ENCODE data around the gene TTLL5. TPM values are rescaled to one million over a fixed set of nuclear protein-coding genes. Genes with fewer than 3 reads are reported as not detected.
A peak's percentile ranks its signal among the peaks of the same experiment; 100 is the strongest.

TTLL5 gene
- total RNA-seq, 1 experiment from 2014 or later: 35.7 TPM

- Mint-ChIP-seq H3K27ac (peak overlapping the region in 2 of 3 experiments; percentile 46 to 65; a peak in 2 of 7 replicates), H3K36me3 (ENCODE audit: insufficient read depth in 1 of 3, low read depth in 3 of 3) (peaks cover 0 to 5% (median 0%) of the 10 kb centered on the region in 3 experiments; a peak in 2 of 7 replicates), H3K4me1 (peaks cover 5 to 6% of the 10 kb centered on the region in 2 experiments), H3K27me3 (ENCODE audit: low read depth) (no peaks in the 10 kb centered on the region), H3K4me3 (no peak overlapping the region), H3K9me3 (no peaks in the 10 kb centered on the region)
- Histone ChIP-seq H3K79me2 (ENCODE audit: insufficient read depth, low read length) (no peaks in the 10 kb centered on the region), H3K4me2 (ENCODE audit: insufficient read depth, insufficient read length, low read length) (no peak overlapping the region), H3K27ac (ENCODE audit: insufficient read length, low read depth, low read length) (no peak overlapping the region), H2BK20ac (ENCODE audit: low read depth, low read length, poor library complexity, severe bottlenecking) (no peak overlapping the region), H3K18ac (ENCODE audit: insufficient read length, low read depth, low read length) (no peak overlapping the region), H2BK12ac (ENCODE audit: insufficient read length, low read depth, low read length) (no peak overlapping the region), H3K4me1 (ENCODE audit: insufficient read depth, low read length) (peaks cover 5% of the 10 kb centered on the region; the same call in 1 of the 2 replicates), H2BK15ac (ENCODE audit: low read depth, low read length) (no peak overlapping the region), H3K23me2 (ENCODE audit: insufficient read length, low read depth, low read length, poor library complexity, severe bottlenecking) (no peaks in the 10 kb centered on the region), H2AFZ (ENCODE audit: low read length) (no peak overlapping the region), H2AK5ac (ENCODE audit: insufficient read length, low read length) (no peak overlapping the region), H3K56ac (ENCODE audit: insufficient read length, low read depth, low read length) (no peak overlapping the region), H4K5ac (ENCODE audit: insufficient read length, low read depth, low read length) (no peak overlapping the region), H3K27me3 (ENCODE audit: insufficient read depth, low read length) (no peaks in the 10 kb centered on the region), H3K14ac (ENCODE audit: insufficient read depth, low read length) (no peak overlapping the region), H4K8ac (replicated peaks; ENCODE audit: insufficient read length, low read depth, low read length) (no peak overlapping the region), H4K91ac (ENCODE audit: insufficient read length, low read depth, low read length) (no peak overlapping the region), H2BK5ac (ENCODE audit: insufficient read length, low read length) (no peak overlapping the region), H3K79me1 (ENCODE audit: insufficient read depth, low read depth, low read length, poor library complexity, severe bottlenecking) (no peaks in the 10 kb centered on the region), H3K23ac (ENCODE audit: insufficient read length, low read depth, low read length) (no peak overlapping the region), H3K9me3 (ENCODE audit: control insufficient read depth, low read depth, low read length) (no peaks in the 10 kb centered on the region), H3T11ph (ENCODE audit: low read length) (no peak overlapping the region), H4K20me1 (ENCODE audit: control insufficient read depth, insufficient read depth, insufficient read length) (no peaks in the 10 kb centered on the region), H3K9ac (ENCODE audit: extremely low read depth, insufficient read length, low read length) (no peak overlapping the region), H3K4ac (ENCODE audit: low read depth, low read length) (no peak overlapping the region), H2BK120ac (ENCODE audit: low read depth, low read length, poor library complexity, severe bottlenecking) (no peak overlapping the region)
- WGBS (ENCODE audit: extremely low coverage, insufficient read length, low lambda C conversion rate): no CpG with 5 or more reads among the region's 3 CpGs
- no peak for TF ChIP-seq CTCF (conservative IDR thresholded peaks at IDR 0.05)
- no peak for DNase-seq
These were observed 188.4 kb downstream of the TTLL5 start for GRCh38 chr14:75849300-75849895.
